Choroid plexus epithelial cell (primary cell): ENCODE measurements around the gene MRPL44.
A peak's percentile ranks its signal among the peaks of the same experiment; 100 is the strongest.
"Not testable (repeated sequence)": the region's sequence is repeated elsewhere in the genome, so short reads cannot be mapped to it uniquely, and the experiment has no call there.

Source experiments
- DNase-seq: peaks from one replicate; pipeline ENCODE4 v3.0.0-alpha.2; 2010; ENCODE audit warnings: low read depth
- H3K4me3 ChIP-seq: 2 replicates; pipeline ENCODE4 v1.5.1; 2011; ENCODE audit warnings: low read depth, mild to moderate bottlenecking, control low read depth, low read length, moderate library complexity
- TF ChIP-seq, protein P1 (sequence below): conservative IDR thresholded peaks from 2 replicates; pipeline ENCODE4 v1.5.1; 2011; ENCODE audit warnings: low read depth, mild to moderate bottlenecking, control low read depth, inconsistent platforms, low read length, moderate library complexity

The MRPL44 gene

DNA sequence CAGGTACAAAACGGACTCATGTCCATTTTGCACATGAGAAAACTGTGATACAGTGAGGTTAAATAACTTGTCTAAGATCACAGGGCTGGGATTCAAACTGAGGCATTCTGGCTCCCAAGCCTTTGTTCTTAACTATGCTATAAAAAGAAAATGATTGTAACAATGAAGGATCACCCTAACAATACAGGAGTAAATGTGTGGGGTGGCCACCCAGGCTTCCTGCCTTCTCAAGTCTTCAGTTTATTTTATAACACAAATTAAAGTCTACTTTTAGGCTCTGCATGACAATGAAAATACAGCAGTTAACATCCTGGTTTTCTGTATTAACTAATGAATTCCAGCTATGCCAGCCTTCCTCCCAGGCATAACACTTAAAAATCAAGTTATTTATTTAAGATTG lies 19.7 kb upstream of the MRPL44 start:
- TF ChIP-seq, protein P1, sequence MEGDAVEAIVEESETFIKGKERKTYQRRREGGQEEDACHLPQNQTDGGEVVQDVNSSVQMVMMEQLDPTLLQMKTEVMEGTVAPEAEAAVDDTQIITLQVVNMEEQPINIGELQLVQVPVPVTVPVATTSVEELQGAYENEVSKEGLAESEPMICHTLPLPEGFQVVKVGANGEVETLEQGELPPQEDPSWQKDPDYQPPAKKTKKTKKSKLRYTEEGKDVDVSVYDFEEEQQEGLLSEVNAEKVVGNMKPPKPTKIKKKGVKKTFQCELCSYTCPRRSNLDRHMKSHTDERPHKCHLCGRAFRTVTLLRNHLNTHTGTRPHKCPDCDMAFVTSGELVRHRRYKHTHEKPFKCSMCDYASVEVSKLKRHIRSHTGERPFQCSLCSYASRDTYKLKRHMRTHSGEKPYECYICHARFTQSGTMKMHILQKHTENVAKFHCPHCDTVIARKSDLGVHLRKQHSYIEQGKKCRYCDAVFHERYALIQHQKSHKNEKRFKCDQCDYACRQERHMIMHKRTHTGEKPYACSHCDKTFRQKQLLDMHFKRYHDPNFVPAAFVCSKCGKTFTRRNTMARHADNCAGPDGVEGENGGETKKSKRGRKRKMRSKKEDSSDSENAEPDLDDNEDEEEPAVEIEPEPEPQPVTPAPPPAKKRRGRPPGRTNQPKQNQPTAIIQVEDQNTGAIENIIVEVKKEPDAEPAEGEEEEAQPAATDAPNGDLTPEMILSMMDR, result no peak
- H3K4me3 ChIP-seq, result no peak overlapping the region
- DNase-seq, result no peak

GRCh38 chr2:223939438-223939837 lies 17.8 kb upstream of the MRPL44 start:
- not testable (repeated sequence) for H3K4me3 ChIP-seq
- peak; percentile 70 for DNase-seq

DNA sequence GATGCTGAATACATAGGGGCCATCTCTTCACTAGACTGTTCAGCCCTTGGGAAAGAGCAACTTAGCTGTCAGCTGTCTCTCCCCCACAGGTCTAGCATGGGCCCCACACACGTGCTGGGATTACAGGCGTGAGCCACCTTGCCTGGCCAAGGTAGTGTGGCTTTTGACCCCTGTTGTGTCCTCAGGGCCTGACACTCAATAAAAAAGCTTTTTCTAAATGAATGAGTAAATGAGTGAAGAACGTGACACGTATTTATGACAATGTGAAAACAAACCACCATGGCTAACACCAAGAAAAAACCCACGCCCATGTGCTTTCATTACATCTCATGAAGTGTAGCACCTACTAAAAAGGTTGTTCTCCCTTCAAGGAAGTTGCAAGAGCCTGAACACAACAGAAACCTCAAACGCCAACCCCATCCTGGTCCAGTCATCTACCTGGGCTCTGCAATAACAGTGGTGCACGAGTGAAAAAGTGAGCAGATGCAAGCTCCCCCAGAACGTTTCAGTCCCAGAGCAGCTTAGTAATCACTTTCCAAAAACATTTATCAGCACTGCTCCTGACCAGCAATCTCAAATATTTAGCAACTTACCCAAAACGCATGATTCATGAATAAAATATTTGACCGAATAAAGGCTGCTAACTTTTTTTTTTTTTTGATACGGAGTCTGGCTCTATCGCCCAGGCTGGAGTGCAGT lies 15.5 kb upstream of the MRPL44 start:
- TF ChIP-seq, protein P1, result no peak
- peak overlapping the region; percentile 4 for H3K4me3 ChIP-seq
- peak; percentile 91 for DNase-seq

GRCh38 chr2:223943135-223943534 lies 14.1 kb upstream of the MRPL44 start:
- H3K4me3 ChIP-seq, result peak overlapping the region; percentile 98
- no peak for DNase-seq
- TF ChIP-seq, protein P1, result no peak

DNA sequence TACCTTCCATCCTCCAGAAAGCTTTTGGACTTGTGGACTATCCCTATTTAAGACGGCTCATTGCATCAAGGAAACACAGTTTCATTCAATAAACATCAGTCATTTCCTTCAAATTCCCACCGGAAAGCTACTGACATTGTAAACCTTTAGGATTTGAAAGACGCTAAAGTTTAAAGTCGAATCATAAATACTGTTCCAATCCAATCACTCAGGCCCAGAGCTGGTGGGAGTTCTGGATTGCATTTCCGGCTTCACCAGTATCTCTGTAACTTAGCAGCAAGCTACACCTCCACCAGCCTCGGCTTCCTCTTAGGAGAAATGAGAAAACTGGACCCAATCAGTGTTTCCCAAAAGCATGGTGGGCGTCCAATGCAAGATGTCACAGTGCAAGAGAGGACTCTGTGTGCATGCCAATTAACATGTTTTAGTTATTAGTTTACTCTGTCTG lies 13.7 kb upstream of the MRPL44 start:
- H3K4me3 ChIP-seq, result peak overlapping the region; percentile 98
- peak; percentile 63 for DNase-seq
- TF ChIP-seq, protein P1, result no peak

DNA sequence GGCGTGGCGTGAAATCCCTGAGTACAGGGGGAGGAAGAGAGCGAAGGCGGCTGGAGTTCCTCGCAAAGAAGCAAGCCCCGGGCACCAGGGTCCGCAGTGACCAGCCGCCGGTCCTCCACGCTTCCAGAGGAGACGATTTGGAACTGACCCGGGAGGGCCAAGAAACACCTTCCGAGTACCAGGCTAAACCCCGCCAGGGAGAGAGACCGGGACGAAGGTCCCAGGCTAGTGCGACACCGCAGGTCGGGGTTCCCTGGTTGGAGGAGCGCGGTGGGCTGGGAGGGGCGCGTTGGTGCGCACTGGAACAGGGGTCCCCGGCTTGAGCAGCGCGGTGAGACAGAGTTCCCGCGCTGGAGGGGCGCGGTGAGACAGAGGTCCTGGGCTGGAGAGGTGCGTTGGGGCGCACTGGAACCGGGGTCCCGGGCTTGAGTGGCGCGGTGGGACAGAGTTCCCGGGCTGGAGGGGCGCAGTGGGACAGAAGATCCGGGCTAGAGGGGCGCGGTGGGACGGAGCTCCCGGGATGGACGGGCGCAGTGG lies 13.0 kb upstream of the MRPL44 start:
- peak; percentile 30 for DNase-seq
- H3K4me3 ChIP-seq, result peak overlapping the region; percentile 98
- TF ChIP-seq, protein P1, result peak; percentile 16

DNA sequence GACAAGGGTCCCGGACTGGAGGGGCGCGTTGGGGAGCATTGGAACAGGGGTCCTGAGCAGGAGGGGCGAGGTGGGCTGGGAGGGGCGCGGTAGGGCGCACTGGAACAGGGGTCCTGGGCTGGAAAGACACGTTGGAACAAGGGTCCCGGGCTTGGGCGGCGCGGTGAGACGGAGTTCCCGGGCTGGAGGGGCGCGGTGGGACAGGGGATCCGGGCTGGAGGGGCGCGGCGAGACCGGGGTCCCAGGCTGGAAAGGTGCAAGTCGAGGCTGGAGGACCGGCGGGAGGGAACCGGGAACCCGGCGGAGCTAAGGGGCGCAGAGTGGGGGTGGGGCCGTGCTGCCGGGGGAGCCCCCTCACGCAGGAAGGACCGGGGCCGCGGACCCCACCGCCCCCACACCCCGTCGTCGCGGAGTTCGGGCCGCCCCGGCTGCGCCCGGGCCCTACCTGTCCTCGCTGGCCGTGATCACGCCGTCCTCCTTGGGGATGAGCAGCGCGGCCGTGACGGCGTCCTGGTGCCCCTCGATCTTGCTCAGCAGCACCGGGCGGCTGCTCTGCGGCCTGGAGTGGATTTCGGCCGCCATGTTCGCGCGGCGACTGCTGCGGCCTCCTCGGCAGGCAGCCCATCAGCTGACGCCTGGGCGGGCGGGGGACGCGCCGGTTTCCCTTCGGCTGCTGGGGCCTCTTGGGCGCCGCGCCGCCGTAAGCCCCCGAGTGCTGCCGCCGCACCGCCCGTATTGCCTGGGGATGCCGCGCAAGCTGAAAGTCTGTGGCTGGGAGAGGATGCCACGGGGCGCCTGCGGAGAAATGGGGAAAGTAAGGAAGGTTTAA lies 12.3 kb upstream of the MRPL44 start, which contains the start of gene WDFY1:
Gene WDFY1, minus strand, starts transcription at position 633 of the 829 bp plus-strand sequence. Its CDS starts 51 bp downstream, at position 582.
- TF ChIP-seq, protein P1, result no peak
- DNase-seq, result peak; percentile 92
- peak within 1 kb of the TSS; percentile 98 for H3K4me3 ChIP-seq
